GM20431 (cell line): ENCODE results near the gene ITGAV.

ENCODE experiments used
- in situ Hi-C: fragments of 300-500 bp; cut with MseI, MboI; formaldehyde crosslinking; loops from one replicate; pipeline ENCODE4 v1.15.0; 2020; ENCODE audit warnings: low sequenced_read_pairs; ENCODE audit not compliant: unreplicated experiment

The ITGAV gene

DNA sequence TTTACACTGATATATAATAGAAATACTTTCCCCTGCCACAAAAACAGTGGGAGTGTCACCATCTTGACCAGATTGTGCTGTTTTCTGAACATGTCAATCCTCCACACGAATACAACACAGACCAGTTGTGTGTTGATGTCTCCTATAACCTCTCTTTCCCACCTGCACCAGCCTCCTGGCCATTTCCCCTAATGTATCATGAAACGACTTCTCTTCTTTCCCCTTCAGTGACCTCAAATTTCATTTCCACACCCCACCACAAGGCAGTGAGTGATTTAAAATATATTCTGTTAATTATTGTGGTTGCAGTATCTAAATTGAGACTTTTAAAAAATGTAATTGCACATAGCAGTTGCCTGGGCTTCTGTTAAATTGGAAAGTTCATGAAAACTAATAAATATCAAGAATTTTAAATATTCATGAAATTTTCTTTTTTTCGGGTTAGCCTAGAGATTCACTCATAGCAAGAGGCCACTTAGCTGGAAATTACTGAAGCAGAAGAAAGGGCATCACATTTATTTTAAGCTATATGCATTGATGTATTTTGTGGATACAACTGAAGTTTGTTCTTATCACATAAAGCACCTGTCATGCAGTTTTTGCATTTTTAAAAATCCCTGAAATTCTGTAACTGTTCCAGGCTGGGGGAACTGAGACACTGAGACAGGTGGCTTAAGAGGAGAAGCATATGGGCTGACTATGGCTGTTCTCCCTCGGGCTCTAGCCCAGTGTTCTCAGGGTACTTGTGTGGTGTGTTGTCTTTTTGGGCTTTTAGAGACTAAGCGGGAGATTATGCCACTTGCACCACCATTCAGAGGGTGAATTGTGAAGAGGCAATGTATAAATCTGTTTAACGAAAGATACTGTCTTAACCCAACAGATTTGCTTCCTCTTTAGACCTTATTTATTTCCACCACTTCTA is 119.9 kb downstream of the ITGAV start:
- in situ Hi-C loops: no loop called here

GRCh38 chr2:186713691-186714090 is 123.8 kb downstream of the ITGAV start:
- in situ Hi-C loops: no loop called here

DNA sequence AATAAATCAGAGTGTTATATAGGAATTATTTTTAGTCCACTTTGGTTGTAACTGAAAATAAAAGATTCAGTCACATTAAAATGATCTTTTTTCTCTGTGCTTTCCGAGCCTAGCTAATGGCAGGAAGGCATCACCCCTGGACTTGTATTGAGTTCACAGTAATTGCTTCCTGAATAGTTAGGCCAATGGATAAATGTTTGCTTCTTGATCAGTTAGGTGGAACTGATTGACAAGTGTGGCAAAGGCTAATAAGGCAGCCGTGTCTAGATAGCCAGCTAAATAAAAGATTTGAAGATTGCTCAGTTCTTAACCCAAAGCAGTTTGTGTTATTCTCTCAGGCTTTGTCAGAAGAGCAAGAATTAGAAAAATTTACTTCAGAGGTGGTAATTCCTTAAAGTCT is 124.8 kb downstream of the ITGAV start:
- in situ Hi-C loops: no loop called here

GRCh38 chr2:186716004-186716403 is 126.1 kb downstream of the ITGAV start:
- in situ Hi-C loops: no loop called here

- in situ Hi-C loops: no loop called here
Observed at GRCh38 chr2:186716899-186717298, 127.0 kb downstream of the ITGAV start.

- in situ Hi-C loops: no loop called here
Observed at GRCh38 chr2:186717320-186718007, 127.6 kb downstream of the ITGAV start.

- in situ Hi-C loops: no loop called here
Observed at GRCh38 chr2:186718122-186718521, 128.3 kb downstream of the ITGAV start.

DNA sequence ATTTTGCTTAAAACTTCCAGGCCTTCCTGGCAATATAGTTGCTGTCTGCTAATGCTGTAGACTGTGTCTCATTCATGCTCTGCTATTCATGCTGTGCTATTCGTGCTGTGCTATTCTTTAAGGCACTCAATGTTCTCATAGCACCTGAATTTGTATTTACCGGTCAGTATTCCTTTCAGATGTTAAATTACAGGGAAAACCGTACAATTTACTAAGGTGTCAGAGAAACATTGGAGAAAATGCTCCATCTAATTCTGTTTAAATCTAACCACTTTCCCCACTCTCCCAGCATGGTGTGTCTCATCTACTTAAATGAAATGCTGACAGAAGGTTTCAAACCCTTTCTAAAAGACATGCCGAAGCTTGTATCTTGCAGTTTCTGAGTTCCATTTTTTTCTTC is 129.0 kb downstream of the ITGAV start:
- in situ Hi-C loops: no loop called here

DNA sequence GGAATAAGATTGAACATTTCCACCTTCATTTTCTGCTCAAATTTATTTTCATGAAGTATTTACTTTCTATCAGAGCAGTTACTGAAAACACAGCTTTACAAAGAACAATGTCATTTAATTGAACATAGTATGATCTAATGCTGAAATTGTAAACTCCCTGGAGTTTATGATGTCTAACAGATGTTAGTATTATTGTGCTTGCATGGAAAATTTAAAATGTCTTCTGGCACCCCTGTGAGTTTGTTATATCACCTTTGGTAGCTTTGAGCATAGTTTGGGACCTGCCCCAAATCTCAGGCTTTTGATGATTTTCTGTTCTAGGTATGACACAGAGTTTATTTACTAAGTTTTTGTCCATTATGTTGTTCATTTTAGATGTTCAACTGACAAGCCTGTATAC is 132.1 kb downstream of the ITGAV start:
- in situ Hi-C loops: no loop called here

GRCh38 chr2:186724736-186725135 is 134.9 kb downstream of the ITGAV start:
- in situ Hi-C loops: no loop called here

GRCh38 chr2:186725783-186726182 is 135.9 kb downstream of the ITGAV start:
- in situ Hi-C loops: no loop called here

DNA sequence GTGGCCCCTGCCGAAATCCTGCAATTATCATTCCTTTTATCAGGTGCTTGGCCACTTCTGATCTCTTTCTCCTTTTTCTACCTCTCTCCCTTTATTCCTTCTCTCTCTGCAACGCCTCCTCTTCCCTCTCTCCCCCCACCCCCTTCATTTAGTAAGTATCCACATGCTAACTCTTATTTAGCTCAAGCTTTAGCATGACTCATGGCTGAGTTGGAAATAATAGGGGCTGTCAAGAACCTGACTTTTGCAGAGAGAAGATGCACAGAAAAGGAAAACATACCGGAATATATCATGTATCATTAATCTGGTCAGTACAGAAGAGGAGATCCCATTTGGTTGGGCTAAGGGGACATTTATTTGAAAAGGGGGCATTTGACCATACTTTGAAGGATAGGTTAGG is 137.1 kb downstream of the ITGAV start:
- in situ Hi-C loops: no loop called here

DNA sequence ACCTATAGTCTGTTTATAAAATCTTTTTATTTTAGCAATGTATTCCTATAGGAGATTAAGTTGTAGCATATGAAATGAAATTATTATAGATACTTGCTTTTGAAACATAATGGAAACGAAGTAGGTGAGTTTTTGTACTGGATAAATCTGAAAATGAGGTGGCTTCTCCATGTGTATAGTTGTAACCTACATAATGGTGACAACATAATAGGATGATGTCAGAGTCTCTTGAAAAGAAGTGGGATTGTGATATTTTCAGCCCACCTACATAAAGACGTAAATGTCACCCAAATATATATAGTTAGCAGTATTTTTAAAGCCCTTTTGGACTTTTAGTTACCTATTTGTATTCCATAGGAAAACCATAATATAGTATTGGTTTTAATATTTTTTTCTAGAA is 138.8 kb downstream of the ITGAV start:
- in situ Hi-C loops: no loop called here
